Suppressor macrophage treated with lipopolysaccharide for 1 hour (primary cell): ENCODE data around the gene PDIA2.
"Not testable (repeated sequence)": the region's sequence is repeated elsewhere in the genome, so short reads cannot be mapped to it uniquely, and the experiment has no call there.

Experiments used
- DNase-seq, 3 donors: peaks; one replicate each; pipeline ENCODE4 v3.0.0-alpha.2; 2020 to 2022

Gene PDIA2

DNA sequence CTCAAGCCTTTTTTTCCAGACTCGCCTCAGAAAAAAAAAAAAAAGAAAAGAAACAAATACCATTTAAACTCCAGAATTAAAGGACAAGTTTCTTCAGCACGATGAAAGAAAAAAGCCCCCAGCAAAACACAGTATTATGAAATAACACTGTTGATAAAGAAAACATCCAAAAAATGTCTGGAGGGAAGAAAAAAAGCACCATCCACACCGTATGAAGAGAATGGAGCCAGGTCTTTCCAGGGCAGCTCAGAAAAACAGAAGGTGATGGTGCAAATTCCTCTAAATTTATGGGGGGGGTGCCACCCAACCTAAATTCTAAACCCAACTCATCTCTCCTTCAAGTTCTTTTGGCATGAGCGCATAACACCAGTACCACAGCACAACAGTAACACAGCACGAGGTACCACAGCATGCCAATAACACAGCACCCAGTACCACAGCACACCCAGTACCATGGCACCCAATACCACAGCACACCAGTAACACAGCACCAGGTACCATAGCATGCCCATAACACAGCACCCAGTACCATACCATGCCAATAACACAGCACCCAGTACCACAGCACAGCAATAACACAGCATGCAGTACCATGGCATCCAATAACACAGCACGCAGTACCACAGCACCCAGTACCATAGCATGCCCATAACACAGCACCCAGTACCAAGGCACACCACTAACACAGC lies 50.6 kb downstream of the PDIA2 start:
- no peak for DNase-seq

DNA sequence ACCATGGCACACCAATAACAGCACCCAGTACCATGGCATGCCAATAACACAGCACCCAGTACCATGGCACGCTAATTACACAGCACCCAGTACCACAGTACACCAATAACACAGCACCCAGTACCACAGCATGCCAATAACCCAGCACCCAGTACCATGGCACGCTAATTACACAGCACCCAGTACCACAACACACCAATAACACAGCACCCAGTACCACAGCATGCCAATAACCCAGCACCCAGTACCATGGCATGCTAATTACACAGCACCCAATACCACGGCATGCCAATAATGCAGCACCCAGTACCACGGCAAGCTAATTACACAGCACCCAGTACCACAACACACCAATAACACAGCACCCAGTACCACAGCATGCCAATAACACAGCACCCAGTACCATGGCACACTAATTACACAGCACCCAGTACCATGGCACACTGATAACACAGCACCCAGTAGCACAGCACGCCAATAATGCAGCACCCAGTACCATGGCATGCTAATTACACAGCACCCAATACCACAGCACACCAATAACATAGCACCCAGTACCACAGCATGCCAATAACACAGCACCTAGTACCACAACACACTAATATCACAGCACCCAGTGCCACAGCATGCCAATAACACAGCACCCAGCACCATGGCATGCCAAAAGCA lies 51.3 kb downstream of the PDIA2 start:
- DNase-seq, result not testable (repeated sequence)

DNA sequence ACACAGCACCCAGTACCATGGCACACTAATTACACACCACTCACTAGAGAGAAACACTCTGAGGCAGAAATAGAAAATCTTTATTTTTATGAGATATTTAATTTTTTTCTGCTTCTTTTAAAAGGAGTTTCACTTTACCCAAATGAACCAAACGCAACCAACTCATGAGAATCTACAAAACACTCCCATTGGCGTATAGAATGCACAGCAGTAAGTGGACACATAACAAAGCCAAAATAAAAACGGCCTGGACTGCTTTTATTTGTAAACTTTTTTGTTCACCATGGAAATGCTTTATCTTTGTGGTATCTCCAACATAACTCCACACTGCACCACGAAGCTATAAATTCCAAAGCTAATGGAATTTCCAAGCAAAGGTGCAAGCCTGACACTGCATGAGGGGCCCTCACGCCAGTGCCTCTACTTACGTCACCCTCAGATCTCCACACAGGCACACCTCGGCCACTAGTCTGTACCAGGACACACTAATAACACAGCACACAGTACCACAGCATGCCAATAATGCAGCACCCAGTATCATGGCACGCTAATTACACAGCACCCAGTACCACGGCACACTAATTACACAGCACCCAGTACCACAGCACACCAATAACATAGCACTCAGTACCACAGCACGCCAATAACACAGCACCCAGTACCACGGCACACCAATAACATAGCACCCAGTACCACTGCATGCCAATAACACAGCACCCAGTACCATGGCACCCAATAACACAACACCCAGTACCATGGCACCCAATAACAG lies 52.1 kb downstream of the PDIA2 start:
- not testable (repeated sequence) for DNase-seq

DNA sequence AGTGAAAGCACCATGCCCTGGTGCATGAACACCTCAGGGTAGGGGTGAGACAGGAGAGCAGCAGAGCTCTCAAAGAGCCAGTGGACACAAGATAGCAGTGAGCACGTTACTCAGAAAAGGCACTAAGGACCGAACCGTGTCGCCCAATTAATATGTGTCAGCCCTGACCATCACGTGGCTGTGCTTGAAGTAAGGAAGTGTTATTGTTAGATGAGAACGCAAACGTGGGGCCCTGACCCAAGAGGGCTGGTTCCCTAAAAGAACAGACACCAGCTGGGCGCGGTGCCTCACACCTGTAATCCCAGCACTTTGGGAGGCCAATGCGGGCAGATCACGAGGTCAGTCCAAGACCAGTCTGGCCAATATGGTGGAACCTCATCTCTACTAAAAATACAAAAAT lies 53.3 kb downstream of the PDIA2 start:
- DNase-seq, result peak; percentile 52 to 57 (median 53)
